HG02973 (cell line): Measurements from ENCODE around the gene CHMP1B.

Experiments
- ATAC-seq: cut with Tn5 transposase; IDR thresholded peaks from one replicate; pipeline ENCODE4 v1.9.1; 2021; ENCODE audit warnings: moderate library complexity; ENCODE audit not compliant: unreplicated experiment

The CHMP1B gene

GRCh38 chr18:11901826-11902438 is 50.7 kb downstream of the CHMP1B start:
- no peak for ATAC-seq

DNA sequence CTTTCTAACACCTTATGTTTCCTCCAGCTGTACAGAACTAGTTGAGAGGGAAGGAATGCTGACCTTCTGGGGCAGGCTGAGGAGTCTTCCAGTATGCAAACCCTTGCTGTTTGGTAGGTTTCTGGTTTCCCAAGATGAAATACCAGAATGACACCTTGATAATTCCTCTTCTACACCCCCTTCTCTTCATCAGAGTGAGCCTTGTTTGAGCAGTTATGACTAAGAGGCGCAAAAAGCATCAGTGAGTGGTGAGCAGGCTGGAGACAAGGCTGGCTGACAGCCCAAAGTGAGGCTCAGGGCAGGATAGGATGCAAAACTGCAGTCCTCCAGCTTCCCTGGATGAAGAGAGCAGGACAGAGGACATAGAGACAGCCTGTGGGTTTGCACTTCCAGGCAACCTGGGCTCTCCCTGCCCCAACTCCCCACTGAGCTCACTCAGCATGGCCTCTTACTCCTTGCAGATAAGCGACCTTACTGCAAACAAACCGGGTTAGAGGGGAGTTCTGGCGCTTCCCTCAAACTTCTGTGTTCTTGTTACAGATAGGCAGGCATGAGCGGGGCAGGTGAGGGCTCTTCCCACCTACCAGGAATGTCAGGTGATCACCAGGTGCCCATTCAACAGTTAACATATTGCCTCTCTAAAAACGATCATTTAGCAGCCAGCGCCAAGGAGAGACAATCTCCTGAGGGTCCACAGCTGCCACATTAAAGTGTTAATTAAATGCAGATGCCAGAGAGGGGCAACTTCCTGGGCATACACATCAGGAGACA is 51.5 kb downstream of the CHMP1B start:
- ATAC-seq: no peak
